Rectal smooth muscle tissue (tissue), 1 donor: ENCODE data around the gene CTIF.

ENCODE experiments used
- H3K27ac ChIP-seq: one replicate; pipeline ENCODE4 v1.7.0; 2013; ENCODE audit warnings: low read depth, low read length, inconsistent platforms
- H3K27me3 ChIP-seq: one replicate; pipeline ENCODE4 v1.7.0; 2013; ENCODE audit warnings: low read length; ENCODE audit not compliant: control insufficient read depth, insufficient read depth
- H3K36me3 ChIP-seq: one replicate; pipeline ENCODE4 v1.7.0; 2013; ENCODE audit warnings: low read length; ENCODE audit not compliant: control insufficient read depth, insufficient read depth
- H3K4me1 ChIP-seq: one replicate; pipeline ENCODE4 v1.7.0; 2013; ENCODE audit warnings: low read length; ENCODE audit not compliant: control insufficient read depth, insufficient read depth
- H3K4me3 ChIP-seq: one replicate; pipeline ENCODE4 v1.7.0; 2013; ENCODE audit warnings: low read length
- H3K9ac ChIP-seq: one replicate; pipeline ENCODE4 v1.7.0; 2013; ENCODE audit warnings: low read length

CTIF gene

DNA sequence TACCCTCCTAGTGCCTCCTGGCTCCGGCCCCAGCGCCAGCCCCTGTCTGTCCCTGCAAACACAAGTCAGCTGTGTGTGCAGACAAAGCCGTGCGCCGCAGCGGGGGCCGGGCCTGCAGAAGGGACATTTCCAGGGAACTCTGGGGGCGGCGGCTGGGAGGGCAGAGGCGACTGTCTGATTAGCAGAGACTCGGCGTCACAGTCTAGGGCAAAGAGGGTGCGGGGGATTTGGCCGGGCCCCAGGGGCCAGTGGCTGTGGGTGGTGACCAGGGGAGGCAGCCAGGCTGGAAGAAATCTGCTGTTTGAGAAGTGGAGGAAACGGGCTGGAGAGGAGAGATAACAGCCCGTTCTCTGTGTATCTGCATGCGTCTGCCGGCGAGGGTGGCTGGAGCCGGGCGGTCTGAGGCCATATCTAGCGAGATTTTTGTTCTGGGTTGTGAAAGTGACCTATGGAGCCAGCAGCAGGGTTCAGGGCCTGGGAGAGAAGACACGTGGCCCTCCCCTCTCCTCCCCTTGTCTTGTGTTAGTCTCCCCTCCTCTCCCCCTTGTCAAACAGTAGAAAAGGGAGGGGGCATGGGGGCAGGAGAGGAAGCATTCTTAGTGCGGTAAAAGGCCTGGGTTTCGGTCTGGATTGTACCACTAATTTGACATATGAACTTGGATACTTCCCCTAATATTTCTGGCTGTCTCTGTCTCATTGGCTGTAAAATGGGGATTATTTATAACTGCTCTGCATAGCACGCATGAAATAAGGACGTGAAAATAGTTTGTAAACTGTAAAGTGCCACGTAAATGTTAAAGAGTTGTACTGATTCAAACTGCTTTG, 242.5 kb downstream of the CTIF start:
- H3K36me3 ChIP-seq, result no peaks in the 10 kb centered on the region
- peaks cover 35% of the 10 kb centered on the region for H3K4me1 ChIP-seq
- no peaks in the 10 kb centered on the region for H3K27me3 ChIP-seq
- peak overlapping the region; percentile 78 for H3K27ac ChIP-seq
- H3K9ac ChIP-seq, result no peak overlapping the region
- peak overlapping the region; percentile 41 for H3K4me3 ChIP-seq

DNA sequence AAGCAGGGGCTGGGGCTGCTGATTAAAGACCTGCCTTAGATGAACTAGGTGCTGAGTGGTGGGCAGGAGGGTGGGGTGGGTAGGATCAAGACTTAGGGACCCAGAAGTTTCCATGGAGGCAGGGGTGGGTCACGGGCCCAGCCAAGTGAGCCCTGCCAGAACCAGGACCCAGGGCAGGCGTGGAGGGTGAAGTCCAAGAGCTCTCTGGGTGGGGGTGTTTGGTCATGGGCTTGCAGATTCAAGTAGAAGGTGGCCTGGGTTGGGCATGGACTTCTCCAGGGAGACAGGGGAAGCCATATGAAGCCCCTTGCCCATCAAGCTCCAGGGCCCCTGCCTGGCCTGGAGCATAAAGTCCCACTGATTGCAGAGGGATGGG, 243.1 kb downstream of the CTIF start:
- Histone ChIP-seq H3K4me1 (peaks cover 35% of the 10 kb centered on the region), H3K27ac (peak overlapping the region; percentile 78), H3K36me3 (no peaks in the 10 kb centered on the region), H3K9ac (no peak overlapping the region), H3K27me3 (no peaks in the 10 kb centered on the region), H3K4me3 (no peak overlapping the region)

DNA sequence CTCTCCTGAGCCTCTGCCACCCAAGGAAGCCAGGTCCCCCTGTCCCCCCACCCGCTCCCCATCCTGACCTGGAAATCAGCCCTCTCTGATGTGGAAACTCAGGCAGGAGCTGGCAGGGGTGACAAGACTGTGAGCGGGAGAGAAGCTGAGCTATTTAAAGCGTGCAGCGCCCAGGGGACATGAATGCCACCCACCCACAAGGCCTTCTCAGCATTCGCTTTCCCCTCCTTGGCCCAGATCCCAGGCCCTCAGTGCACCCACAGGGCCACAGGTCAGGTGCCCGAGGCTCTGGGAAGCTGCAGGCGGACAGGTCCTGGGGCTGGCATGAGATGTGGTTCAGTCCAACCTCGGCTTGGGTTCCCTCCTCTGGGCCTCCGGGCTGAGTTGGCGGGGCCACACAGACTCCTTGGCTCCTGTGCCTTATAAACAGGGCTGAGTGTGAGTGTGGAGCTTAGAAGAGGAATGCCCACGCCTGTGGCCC, 243.6 kb downstream of the CTIF start:
- Histone ChIP-seq H3K9ac (no peak overlapping the region), H3K4me1 (peaks cover 35% of the 10 kb centered on the region), H3K27me3 (no peaks in the 10 kb centered on the region), H3K36me3 (no peaks in the 10 kb centered on the region), H3K4me3 (no peak overlapping the region), H3K27ac (peak overlapping the region; percentile 78)

DNA sequence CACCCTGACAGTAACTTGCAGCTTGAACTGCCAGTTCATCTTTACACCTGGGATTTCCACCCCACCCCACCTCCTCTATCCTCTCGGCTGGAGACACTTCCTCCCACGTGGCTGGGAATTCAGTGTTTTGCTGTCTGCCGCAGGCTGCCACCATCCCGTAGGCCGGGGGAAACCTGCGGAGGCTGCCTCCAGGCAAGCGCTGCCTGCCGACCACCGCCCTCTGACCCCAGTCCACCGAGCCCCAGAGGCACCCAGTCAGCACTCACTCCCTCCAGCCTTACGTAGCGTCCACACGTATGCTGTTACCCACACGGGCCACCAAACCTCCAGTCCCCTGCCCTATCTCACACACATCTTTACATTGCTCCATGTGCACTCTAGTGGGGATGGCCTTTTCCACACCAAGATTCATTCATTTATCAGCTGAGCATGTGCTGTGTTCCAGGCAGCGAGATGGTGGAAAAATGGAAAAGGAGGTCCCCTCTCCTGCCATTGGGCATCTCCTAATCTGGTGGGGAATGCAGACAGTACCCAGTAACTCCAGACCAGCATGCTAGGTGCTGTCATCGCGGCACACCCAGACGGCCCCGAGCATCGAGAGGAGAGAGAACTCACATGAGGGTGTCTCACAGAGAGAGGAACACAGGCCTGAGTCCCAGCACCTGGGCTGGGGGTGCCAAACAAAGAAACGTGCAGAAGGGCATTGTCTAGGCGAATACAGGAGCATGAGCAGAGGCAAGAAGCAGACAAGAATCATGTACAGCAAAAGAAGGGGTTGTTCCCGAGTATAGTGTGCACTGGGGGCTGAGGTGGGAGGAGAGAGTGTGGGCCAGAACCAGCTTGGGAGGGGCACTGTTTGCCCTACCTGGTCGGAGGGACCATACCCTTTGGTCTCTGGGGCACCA, 245.0 kb downstream of the CTIF start:
- Histone ChIP-seq H3K4me1 (peaks cover 35% of the 10 kb centered on the region), H3K27ac (no peak overlapping the region), H3K9ac (no peak overlapping the region), H3K4me3 (no peak overlapping the region), H3K36me3 (no peaks in the 10 kb centered on the region), H3K27me3 (no peaks in the 10 kb centered on the region)

DNA sequence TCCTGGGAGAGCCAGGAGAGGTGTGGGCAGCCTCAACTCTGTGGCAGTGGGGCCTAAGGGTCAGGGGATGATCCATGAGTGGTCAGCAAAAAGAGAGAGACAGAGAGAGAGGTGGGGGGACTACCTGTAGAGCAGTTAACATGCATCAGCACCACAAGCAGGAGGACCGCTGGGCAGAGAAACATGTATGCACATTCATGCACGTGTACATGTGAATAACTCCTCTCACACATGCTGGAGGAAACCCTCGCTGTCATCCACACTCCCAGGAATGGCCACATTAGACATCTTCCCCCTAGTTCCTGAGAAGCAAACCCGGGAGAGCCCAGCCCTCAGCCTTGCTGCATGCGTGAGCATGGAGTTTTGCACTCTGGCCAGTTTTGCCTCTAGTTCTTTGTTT, 245.8 kb downstream of the CTIF start:
- Histone ChIP-seq H3K4me1 (peaks cover 32% of the 10 kb centered on the region), H3K36me3 (no peaks in the 10 kb centered on the region), H3K9ac (no peak overlapping the region), H3K27ac (no peak overlapping the region), H3K4me3 (no peak overlapping the region), H3K27me3 (no peaks in the 10 kb centered on the region)

DNA sequence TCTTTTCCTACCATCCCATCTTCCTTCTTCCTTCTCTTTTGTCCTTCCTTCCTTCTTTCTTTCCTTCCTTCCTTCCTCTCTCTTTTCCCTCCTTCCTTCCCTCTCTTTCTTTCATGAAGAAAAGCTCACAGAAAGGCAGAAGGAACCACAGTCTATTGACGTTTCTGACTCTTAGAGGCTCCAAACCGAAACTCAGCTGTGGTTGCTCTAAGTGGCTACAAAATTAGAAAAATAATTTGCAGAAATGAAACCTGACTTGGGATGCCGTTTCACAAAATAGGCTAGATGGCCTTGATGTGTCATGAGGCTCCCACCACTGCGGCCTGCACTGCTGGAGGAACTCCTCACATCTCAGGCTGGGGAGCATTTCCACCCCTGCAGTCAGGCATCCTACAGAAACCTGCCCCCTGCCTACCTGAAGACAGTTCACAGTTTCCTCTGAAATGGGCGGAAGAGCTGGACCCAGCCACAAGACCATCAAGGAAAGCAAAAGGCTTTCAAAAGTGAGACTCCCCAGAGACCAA, 246.3 kb downstream of the CTIF start:
- no peaks in the 10 kb centered on the region for H3K27me3 ChIP-seq
- H3K4me3 ChIP-seq, result no peak overlapping the region
- no peaks in the 10 kb centered on the region for H3K36me3 ChIP-seq
- H3K9ac ChIP-seq, result no peak overlapping the region
- peaks cover 28% of the 10 kb centered on the region for H3K4me1 ChIP-seq
- H3K27ac ChIP-seq, result no peak overlapping the region

DNA sequence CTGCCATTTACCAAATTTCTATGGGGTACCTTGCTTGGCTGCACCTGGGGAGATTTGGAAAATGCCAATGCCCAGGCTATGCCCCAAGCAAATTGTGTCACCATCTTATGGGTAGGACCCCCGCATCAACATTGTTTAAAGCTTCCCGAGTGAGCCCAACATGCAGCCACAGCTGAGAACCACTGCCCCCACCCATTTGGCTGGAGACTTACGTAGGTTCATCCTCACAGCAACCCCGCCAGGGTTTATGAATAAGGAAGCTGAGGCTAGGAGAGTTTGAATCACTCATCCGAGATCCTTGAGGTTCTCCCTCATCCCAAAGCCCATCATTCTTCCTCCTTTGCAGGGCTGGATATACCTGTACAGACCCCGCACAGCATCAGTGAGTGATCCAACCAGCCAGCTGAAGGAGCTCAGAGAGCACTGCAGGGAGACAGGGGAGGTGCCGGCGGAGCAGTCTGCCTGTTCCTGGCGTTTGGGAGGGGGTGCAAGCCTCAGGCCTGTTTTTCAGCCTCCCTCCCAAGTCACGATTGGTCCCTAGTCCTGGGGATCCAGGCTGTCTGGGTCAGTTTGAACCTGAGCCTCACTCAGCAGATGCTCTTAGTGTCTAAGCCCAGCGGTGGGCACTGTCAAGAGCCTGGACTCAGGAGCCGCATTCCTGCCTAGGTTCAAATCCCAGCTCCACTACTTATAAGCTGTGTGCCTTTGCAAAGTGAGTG, 247.1 kb downstream of the CTIF start:
- H3K27me3 ChIP-seq, result no peaks in the 10 kb centered on the region
- H3K9ac ChIP-seq, result no peak overlapping the region
- no peak overlapping the region for H3K4me3 ChIP-seq
- H3K4me1 ChIP-seq, result peaks cover 21% of the 10 kb centered on the region
- H3K27ac ChIP-seq, result no peak overlapping the region
- H3K36me3 ChIP-seq, result no peaks in the 10 kb centered on the region

DNA sequence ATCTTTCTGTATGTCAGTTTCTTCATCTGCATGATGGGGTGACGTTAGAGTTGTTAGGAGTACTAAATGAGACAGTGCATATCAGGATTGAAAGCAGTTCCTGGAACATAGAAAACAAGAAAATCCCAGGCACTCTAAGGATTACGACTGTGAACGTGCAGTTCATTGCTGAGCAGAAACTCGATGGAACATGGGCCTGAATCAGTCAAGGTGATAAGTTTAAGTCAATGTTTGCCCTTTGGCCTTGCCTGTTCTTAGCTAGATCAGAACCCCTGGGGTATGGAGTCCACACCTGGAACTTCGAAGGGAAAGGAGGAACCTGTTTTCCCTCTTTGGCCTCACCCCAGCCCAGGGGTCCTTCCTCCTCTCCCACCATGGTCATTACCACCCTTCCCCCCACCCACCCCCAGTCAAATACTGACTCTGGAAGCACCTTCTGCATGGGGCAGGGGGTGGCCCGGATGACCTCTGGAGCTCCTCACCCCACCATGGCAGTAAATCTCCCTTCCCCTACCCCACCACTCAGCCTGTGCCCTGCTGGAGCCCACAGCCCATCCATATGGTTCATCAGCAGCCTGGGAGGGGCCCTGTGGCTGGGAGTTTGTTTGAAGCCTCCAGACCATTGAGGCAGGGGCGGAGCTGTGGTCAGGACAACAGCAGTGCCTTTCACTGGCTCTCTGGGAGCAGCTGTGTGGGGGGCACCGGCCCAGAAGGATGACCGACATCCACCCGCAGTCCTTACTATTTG, 247.8 kb downstream of the CTIF start:
- Histone ChIP-seq H3K4me1 (peaks cover 14% of the 10 kb centered on the region), H3K27me3 (no peaks in the 10 kb centered on the region), H3K9ac (no peak overlapping the region), H3K4me3 (no peak overlapping the region), H3K27ac (no peak overlapping the region), H3K36me3 (no peaks in the 10 kb centered on the region)

DNA sequence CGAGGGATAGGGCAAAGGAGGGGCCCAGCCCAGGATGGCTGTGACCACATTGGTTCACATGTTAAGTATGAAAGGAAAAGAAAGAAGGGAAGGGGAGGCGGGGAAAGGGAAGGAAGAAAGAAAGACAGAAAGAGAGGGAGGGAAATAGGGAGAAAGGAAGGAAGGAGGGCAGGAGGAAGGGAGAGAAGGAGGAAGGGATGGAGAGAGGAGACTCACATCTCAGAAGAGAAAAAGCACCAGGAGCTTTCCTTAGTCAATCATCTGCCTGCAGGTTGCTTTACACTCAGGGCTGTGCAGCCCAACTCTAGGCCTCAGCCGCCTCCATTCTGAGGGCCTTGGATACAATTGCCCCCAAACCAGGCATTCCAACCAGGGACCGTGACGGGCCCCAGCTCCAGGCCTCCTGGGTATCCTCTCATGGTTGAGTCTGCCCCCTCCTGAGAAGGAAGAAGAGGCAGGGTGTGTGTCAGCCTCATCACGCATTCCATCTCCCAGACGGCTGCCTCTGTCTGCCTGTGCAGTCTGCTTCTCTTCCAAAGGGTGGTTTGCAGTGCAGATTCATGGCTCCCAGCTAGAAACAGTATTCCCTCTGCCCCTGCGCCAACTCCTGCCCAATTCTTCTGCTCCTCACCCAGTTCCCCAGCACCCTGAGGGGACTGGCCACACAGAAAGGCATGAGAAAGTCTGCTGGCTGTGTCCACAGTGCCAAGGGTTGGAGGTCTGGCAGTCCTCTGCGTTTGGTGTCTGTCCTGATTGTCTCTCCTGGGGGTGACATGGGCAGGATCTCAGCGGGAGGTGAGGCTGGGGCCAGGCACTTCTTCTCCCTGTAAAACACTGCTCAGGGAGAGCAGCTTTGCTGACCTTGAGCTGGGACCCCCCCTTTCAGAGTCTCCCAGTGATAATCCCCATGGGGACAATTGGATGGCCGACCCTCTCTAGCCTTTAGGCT, 248.6 kb downstream of the CTIF start:
- H3K9ac ChIP-seq, result no peak overlapping the region
- no peaks in the 10 kb centered on the region for H3K27me3 ChIP-seq
- peaks cover 6% of the 10 kb centered on the region for H3K4me1 ChIP-seq
- no peaks in the 10 kb centered on the region for H3K36me3 ChIP-seq
- no peak overlapping the region for H3K27ac ChIP-seq
- no peak overlapping the region for H3K4me3 ChIP-seq

DNA sequence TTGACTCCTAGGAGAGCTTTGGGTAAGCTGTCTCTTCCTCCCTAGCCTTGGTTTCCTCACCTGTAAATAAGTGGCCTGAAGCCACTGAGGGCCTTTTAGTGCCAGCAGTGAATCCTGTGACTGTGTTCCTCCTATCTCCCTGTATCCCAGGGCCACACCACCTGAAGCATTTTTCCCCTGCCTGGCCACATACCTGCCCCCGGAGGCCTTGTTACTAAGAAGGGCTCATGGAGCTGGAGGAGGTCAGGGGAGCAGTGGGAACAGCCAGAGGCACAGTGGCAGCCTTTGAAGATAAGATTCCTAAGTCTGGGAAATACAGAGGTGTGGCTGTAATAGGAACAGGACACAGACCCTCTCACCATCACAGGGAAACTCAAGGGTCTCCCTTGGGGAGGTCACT, 249.5 kb downstream of the CTIF start:
- Histone ChIP-seq H3K36me3 (no peaks in the 10 kb centered on the region), H3K27ac (no peak overlapping the region), H3K9ac (no peak overlapping the region), H3K4me3 (no peak overlapping the region), H3K27me3 (no peaks in the 10 kb centered on the region), H3K4me1 (no peaks in the 10 kb centered on the region)
